Left lung (tissue), 10 donors: Measurements from ENCODE around the gene FUT3. TPM values are rescaled to one million over a fixed set of nuclear protein-coding genes. Genes with fewer than 3 reads are reported as not detected.

Experiments
- ATAC-seq: fragments of 200-7000 bp; cut with Tn5 transposase; one replicate; pipeline ENCODE4 v1.9.1; 2020; ENCODE audit warnings: moderate library complexity
- DNase-seq, 4 donors: peaks; one replicate each; pipeline ENCODE4 v3.0.0-alpha.2; 2013 to 2020
- H3K27ac ChIP-seq, 2 donors: fragments of 200-600 bp; sonication (generic) in 1 of 2; one replicate each; pipeline versions ENCODE4 v1.5.0 to v1.8.0; 2020 to 2021
- H3K27me3 ChIP-seq, 2 donors: fragments of 200-600 bp; sonication (generic) in 1 of 2; one replicate each; pipeline versions ENCODE4 v1.5.0 to v1.8.0; 2020 to 2021
- H3K36me3 ChIP-seq, 2 donors: fragments of 200-600 bp; sonication (generic) in 1 of 2; one replicate each; pipeline versions ENCODE4 v1.5.0 to v1.8.0; 2020 to 2021
- H3K4me1 ChIP-seq, 2 donors: fragments of 200-600 bp; one replicate each; pipeline ENCODE4 v1.8.0; 2021
- H3K4me3 ChIP-seq, 2 donors: fragments of 200-600 bp; sonication (generic) in 1 of 2; one replicate each; pipeline versions ENCODE4 v1.5.0 to v1.8.0; 2020 to 2021; ENCODE audit warnings: mild to moderate bottlenecking in 1 of 2
- H3K9me3 ChIP-seq, 2 donors: fragments of 200-600 bp; sonication (generic) in 1 of 2; one replicate each; pipeline versions ENCODE4 v1.5.0 to v1.8.0; 2020 to 2021
- CTCF ChIP-seq, 2 donors: fragments of 200-600 bp; sonication (generic) in 1 of 2; IDR thresholded peaks; one replicate each; pipeline versions ENCODE4 v1.5.0 to v1.8.0; 2021; ENCODE audit warnings: antibody characterized with exemption in 2 of 2
- intact Hi-C, 2 donors: fragments of 100-400 bp; cut with DNase I; formaldehyde crosslinking; loops; one replicate each; pipeline versions ENCODE4 v1.11.2 to v1.14.2; 2022
- polyA plus RNA-seq, 6 donors: library from polyadenylated mRNA; unstranded; fragments of 120-200 nt; gene quantifications; one replicate each; pipeline ENCODE4 v1.2.1, GENCODE V29; 2013; ENCODE audit not compliant: insufficient read length in 6 of 6
- total RNA-seq, 2 donors: library from RNA; stranded (reverse); fragmentation: NEBNext Ultra II Directional; extraction: Animal tissue kit (Norgen Biotek cat#: 25700); gene quantifications; one replicate each; pipeline ENCODE4 v1.2.1, GENCODE V29; 2021
- donor health status: DM: no; HTN: yes; CAD: no.
- donor health status: DM: no; HTN: no; CAD: no.

The FUT3 gene
- total and polyA plus RNA-seq, 8 donors = 0.28 to 31.4 (median 0.51) TPM; not detected in 2

- DNase-seq (no peak), ATAC-seq (no peak)
- intact Hi-C loops = no loop called here
- Histone ChIP-seq H3K27ac (no peak overlapping the region), H3K36me3 (no peaks in the 10 kb centered on the region), H3K4me3 (peak overlapping the region in 1 of 2 donors; percentile 22), H3K9me3 (no peaks in the 10 kb centered on the region), H3K27me3 (peaks cover 13 to 85% of the 10 kb centered on the region in 2 donors), H3K4me1 (peaks cover 10 to 28% of the 10 kb centered on the region in 2 donors)
- no peak for TF ChIP-seq CTCF (IDR thresholded peaks at IDR 0.05)
Measured at GRCh38 chr19:5803441-5803751, 47.9 kb downstream of the FUT3 start.

- no peak for TF ChIP-seq CTCF (IDR thresholded peaks at IDR 0.05)
Measured at GRCh38 chr19:5801796-5802619, 49.2 kb downstream of the FUT3 start.

GRCh38 chr19:5800361-5801270, 50.6 kb downstream of the FUT3 start:
- no peaks in the 10 kb centered on the region for H3K36me3 ChIP-seq
- no peak overlapping the region for H3K27ac ChIP-seq
- no peak for TF ChIP-seq CTCF (IDR thresholded peaks at IDR 0.05)
- ATAC-seq (no peak), DNase-seq (no peak)
- intact Hi-C loops = no loop called here
- peaks cover 13 to 77% of the 10 kb centered on the region in 2 donors for H3K27me3 ChIP-seq
- no peaks in the 10 kb centered on the region for H3K9me3 ChIP-seq
- peaks cover 10 to 24% of the 10 kb centered on the region in 2 donors for H3K4me1 ChIP-seq
- no peak overlapping the region for H3K4me3 ChIP-seq

More at GRCh38 chr19:5801796-5802619, 49.2 kb downstream of the FUT3 start:
- peaks cover 10 to 28% of the 10 kb centered on the region in 2 donors for H3K4me1 ChIP-seq
- H3K36me3 ChIP-seq = no peaks in the 10 kb centered on the region
- ATAC-seq (no peak), DNase-seq (peak in 1 of 4 donors; percentile 58)
- H3K27ac ChIP-seq = no peak overlapping the region
- H3K4me3 ChIP-seq = no peak overlapping the region
- H3K27me3 ChIP-seq = peaks cover 13 to 91% of the 10 kb centered on the region in 2 donors
- no peaks in the 10 kb centered on the region for H3K9me3 ChIP-seq
- intact Hi-C loops = no loop called here

- no peak for TF ChIP-seq CTCF (IDR thresholded peaks at IDR 0.05)
- Histone ChIP-seq H3K36me3 (no peaks in the 10 kb centered on the region), H3K4me1 (peaks cover 10 to 18% of the 10 kb centered on the region in 2 donors), H3K27me3 (peaks cover 11 to 70% of the 10 kb centered on the region in 2 donors), H3K4me3 (no peak overlapping the region), H3K27ac (no peak overlapping the region), H3K9me3 (no peaks in the 10 kb centered on the region)
- ATAC-seq (no peak), DNase-seq (no peak)
- intact Hi-C loops = no loop called here
Measured at GRCh38 chr19:5799247-5800241, 51.7 kb downstream of the FUT3 start.
